ENCODE measurements around the gene EIF3J.

- TF ChIP-seq CTCF (conservative IDR thresholded peaks at IDR 0.05; ENCODE audit: low read depth, low read length) = no peak
- no peak for TF ChIP-seq EZH2 (IDR thresholded peaks at IDR 0.05; ENCODE audit: low read length, unreplicated experiment)
- TF ChIP-seq EZH2phosphoT487 (IDR thresholded peaks at IDR 0.05; ENCODE audit: borderline replicate concordance, low read length) = no peak
Observed at GRCh38 chr15:44516436-44516835, 20.5 kb upstream of the EIF3J start.

Data from PC-3 (cell line).